HEK293 (cell line): Measurements from ENCODE around the gene MS4A18.

Experiments used
- AEBP2 ChIP-seq: fragments of 450-650 bp; formaldehyde crosslinking; IDR thresholded peaks from 2 replicates; pipeline ENCODE4 v1.5.1; 2016; ENCODE audit warnings: missing biosample characterization, missing genetic modification characterization, borderline replicate concordance
- CTCF ChIP-seq: fragments of 450-650 bp; formaldehyde crosslinking; IDR thresholded peaks from 2 replicates; pipeline ENCODE4 v1.5.1; 2016; ENCODE audit warnings: missing biosample characterization, missing genetic modification characterization
- MZF1 ChIP-seq: fragments of 450-650 bp; formaldehyde crosslinking; IDR thresholded peaks from 2 replicates; pipeline ENCODE4 v1.5.1; 2017; ENCODE audit warnings: missing biosample characterization, missing genetic modification characterization, borderline replicate concordance
- REST ChIP-seq: fragments of 450-650 bp; formaldehyde crosslinking; IDR thresholded peaks from 2 replicates; pipeline ENCODE4 v1.5.1; 2016; ENCODE audit warnings: missing biosample characterization, missing genetic modification characterization
- ZNF140 ChIP-seq: fragments of 450-650 bp; formaldehyde crosslinking; IDR thresholded peaks from 2 replicates; pipeline ENCODE4 v1.5.1; 2016; ENCODE audit warnings: missing biosample characterization, missing genetic modification characterization
- ZNF274 ChIP-seq, 2 experiments: fragments of 200-500 bp in 1 of 2; fragments of 450-650 bp in 1 of 2; sonication (Bioruptor generic) in 1 of 2; formaldehyde crosslinking in 1 of 2; IDR thresholded peaks; 2 replicates each; pipeline versions ENCODE4 v1.5.1 to v1.6.1; 2014 to 2016; ENCODE audit warnings: borderline replicate concordance in 1 of 2, inconsistent platforms in 1 of 2, low read length in 1 of 2, missing biosample characterization in 1 of 2, missing genetic modification characterization in 1 of 2
- ZNF292 ChIP-seq: fragments of 450-650 bp; formaldehyde crosslinking; IDR thresholded peaks from 2 replicates; pipeline ENCODE4 v1.5.1; 2016; ENCODE audit warnings: low read depth, missing biosample characterization, missing genetic modification characterization, borderline replicate concordance
- ZNF449 ChIP-seq: fragments of 450-650 bp; formaldehyde crosslinking; IDR thresholded peaks from 2 replicates; pipeline ENCODE4 v1.5.1; 2017; ENCODE audit warnings: missing biosample characterization, mild to moderate bottlenecking, missing genetic modification characterization, moderate library complexity
- ZNF549 ChIP-seq: fragments of 450-650 bp; IDR thresholded peaks from 2 replicates; pipeline ENCODE4 v1.5.1; 2018; ENCODE audit warnings: missing biosample characterization, missing genetic modification characterization, mild to moderate bottlenecking, inconsistent platforms, moderate library complexity
- ZNF585B ChIP-seq: fragments of 450-650 bp; formaldehyde crosslinking; IDR thresholded peaks from 2 replicates; pipeline ENCODE4 v1.5.1; 2016; ENCODE audit warnings: missing biosample characterization, missing genetic modification characterization
- ZNF768 ChIP-seq: fragments of 450-650 bp; formaldehyde crosslinking; IDR thresholded peaks from 2 replicates; pipeline ENCODE4 v1.5.1; 2018; ENCODE audit warnings: missing biosample characterization, mild to moderate bottlenecking, missing genetic modification characterization
- ZNF785 ChIP-seq: fragments of 450-650 bp; formaldehyde crosslinking; IDR thresholded peaks from 2 replicates; pipeline ENCODE4 v1.5.1; 2016; ENCODE audit warnings: missing biosample characterization, missing genetic modification characterization

GRCh38 chr11:60776167-60776566, 51.6 kb downstream of the MS4A18 start:
- TF ChIP-seq ZNF785 (tag by site-specific recombination) (no peak), ZNF292 (no peak), ZNF449 (tag by site-specific recombination) (no peak), CTCF (tag by site-specific recombination) (no peak), MZF1 (tag by site-specific recombination) (no peak), ZNF274 (IDR thresholded peaks at IDR 0.05; ENCODE audit: low read length) (no peak), ZNF274 (tag by site-specific recombination; IDR thresholded peaks at IDR 0.05; ENCODE audit: borderline replicate concordance) (no peak), AEBP2 (tag by site-specific recombination) (no peak), ZNF549 (no peak), REST (tag by site-specific recombination) (no peak), ZNF140 (tag by site-specific recombination) (no peak), ZNF768 (tag by site-specific recombination) (no peak), ZNF585B (tag by site-specific recombination) (no peak)
